Right atrium auricular region (tissue), 2 donors: ENCODE measurements around the gene P2RX2. TPM values are rescaled to one million over a fixed set of nuclear protein-coding genes. Genes with fewer than 3 reads are reported as not detected.

Experiments used
- DNase-seq: peaks from one replicate; pipeline ENCODE4 v3.0.0-alpha.2; 2019; ENCODE audit warnings: low spot score
- H3K27ac ChIP-seq, 2 donors: fragments of 200-600 bp; sonication (generic); 1 replicate in 1 of 2; 2 replicates in 1 of 2; pipeline ENCODE4 v1.5.1; 2016 to 2019
- H3K27me3 ChIP-seq, 2 donors: fragments of 200-600 bp; sonication (generic); one replicate each; pipeline versions ENCODE4 v1.5.1 to v1.6.0; 2017 to 2019
- H3K36me3 ChIP-seq: fragments of 200-600 bp; sonication (generic); one replicate; pipeline ENCODE4 v1.5.1; 2016
- H3K4me1 ChIP-seq, 2 donors: fragments of 200-600 bp; sonication (generic); one replicate each; pipeline versions ENCODE4 v1.5.1 to v1.6.0; 2017 to 2019
- H3K4me3 ChIP-seq, 2 donors: fragments of 200-600 bp; sonication (generic); 1 replicate in 1 of 2; 2 replicates in 1 of 2; pipeline ENCODE4 v1.5.1; 2017 to 2019; ENCODE audit warnings: mild to moderate bottlenecking in 1 of 2, moderate library complexity in 1 of 2
- H3K9me3 ChIP-seq, 2 donors: fragments of 200-600 bp; sonication (generic); one replicate each; pipeline ENCODE4 v1.5.1; 2019
- microRNA-seq, 2 donors: library from miRNA; unstranded; fragments of <30 nt; microRNA quantifications; one replicate each; pipeline ENCODE4, GENCODE V29; 2016 to 2017; ENCODE audit warnings: borderline number of aligned reads in 2 of 2, borderline replicate concordance in 1 of 2
- total RNA-seq, 2 donors: library from RNA; depleted of rRNA; stranded (reverse); fragments of >200 nt; gene quantifications; one replicate each; pipeline ENCODE4 v1.1.0, GENCODE V29; 2016
- TF ChIP-seq, protein P1 (sequence below), 2 donors: fragments of 200-600 bp; sonication (generic); IDR thresholded peaks; one replicate each; pipeline ENCODE4 v1.5.1; 2019; ENCODE audit warnings: antibody characterized with exemption in 2 of 2

P2RX2 gene
- total RNA-seq, 2 donors from 2014 or later: not detected

DNA sequence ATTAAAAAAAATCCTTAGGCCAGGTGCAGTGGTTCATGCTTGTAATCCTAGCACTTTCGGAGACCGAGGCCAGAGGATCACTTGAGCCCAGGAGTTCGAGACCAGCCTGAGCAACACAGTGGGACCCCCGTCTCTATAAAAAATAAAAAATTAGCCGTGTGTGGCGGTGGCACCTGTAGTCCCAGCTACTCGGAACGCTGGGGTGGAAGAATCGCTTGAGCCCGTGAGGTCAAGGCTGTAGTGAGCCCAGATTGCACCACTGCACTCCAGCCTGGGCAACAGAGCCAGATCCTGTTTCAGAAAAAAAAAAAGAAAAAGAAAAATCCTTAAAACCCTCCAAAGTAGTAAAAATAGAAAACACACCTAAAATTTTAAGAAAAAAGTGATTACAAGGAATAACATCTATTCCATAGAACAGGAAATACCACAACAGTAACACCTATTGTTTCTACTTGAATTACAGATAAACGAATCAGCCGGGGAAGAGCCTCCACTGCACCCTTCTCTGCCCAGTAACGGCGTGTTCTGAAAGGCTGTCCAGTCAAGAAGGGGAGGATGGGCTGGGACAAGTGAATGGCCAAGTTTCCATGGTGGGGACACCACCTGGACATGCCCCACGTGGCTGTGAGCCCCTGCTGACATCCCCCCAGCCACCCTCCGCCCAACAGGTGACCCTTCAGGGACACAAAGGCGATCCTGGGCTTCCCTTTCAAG is 50.7 kb downstream of the P2RX2 start:
- no peak for DNase-seq
- no peaks in the 10 kb centered on the region for H3K27me3 ChIP-seq
- TF ChIP-seq, protein P1, sequence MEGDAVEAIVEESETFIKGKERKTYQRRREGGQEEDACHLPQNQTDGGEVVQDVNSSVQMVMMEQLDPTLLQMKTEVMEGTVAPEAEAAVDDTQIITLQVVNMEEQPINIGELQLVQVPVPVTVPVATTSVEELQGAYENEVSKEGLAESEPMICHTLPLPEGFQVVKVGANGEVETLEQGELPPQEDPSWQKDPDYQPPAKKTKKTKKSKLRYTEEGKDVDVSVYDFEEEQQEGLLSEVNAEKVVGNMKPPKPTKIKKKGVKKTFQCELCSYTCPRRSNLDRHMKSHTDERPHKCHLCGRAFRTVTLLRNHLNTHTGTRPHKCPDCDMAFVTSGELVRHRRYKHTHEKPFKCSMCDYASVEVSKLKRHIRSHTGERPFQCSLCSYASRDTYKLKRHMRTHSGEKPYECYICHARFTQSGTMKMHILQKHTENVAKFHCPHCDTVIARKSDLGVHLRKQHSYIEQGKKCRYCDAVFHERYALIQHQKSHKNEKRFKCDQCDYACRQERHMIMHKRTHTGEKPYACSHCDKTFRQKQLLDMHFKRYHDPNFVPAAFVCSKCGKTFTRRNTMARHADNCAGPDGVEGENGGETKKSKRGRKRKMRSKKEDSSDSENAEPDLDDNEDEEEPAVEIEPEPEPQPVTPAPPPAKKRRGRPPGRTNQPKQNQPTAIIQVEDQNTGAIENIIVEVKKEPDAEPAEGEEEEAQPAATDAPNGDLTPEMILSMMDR (IDR thresholded peaks at IDR 0.05): no peak
- no peak overlapping the region for H3K4me3 ChIP-seq
- no peaks in the 10 kb centered on the region for H3K9me3 ChIP-seq
- no peaks in the 10 kb centered on the region for H3K4me1 ChIP-seq
- H3K36me3 ChIP-seq: peaks cover 49% of the 10 kb centered on the region
- no peak overlapping the region for H3K27ac ChIP-seq

Small RNAs within 50 kb of the gene (microRNA-seq; reads per million reads assigned to microRNA genes)
- 0 to 0.71 reads per million in 2 donors for gene MIR6763

Other genes starting within 250 kb of the P2RX2 start
- gene FBRSL1, start 128.6 kb upstream of the P2RX2 start, total RNA-seq: 10 to 100 TPM; 19.3 to 20.4 TPM
- not detected for gene LRCOL1, start 8.2 kb upstream of the P2RX2 start, total RNA-seq
- 10 to 100 TPM; 10.2 to 13.9 TPM for gene POLE, start 68.6 kb downstream of the P2RX2 start, total RNA-seq
- 10 to 100 TPM; 43.0 to 65.7 TPM for gene PXMP2, start 68.8 kb downstream of the P2RX2 start, total RNA-seq
- gene PGAM5, start 92.1 kb downstream of the P2RX2 start, total RNA-seq: 10 to 100 TPM; 12.8 to 20.0 TPM
- gene ANKLE2, start 143.1 kb downstream of the P2RX2 start, total RNA-seq: 10 to 100 TPM; 23.8 to 24.2 TPM
- 10 to 100 TPM; 32.2 to 49.8 TPM for gene GOLGA3, start 210.1 kb downstream of the P2RX2 start, total RNA-seq